Suppressor macrophage (primary cell): Measurements from ENCODE around the gene SPATA6.
"Not testable (repeated sequence)": the region's sequence is repeated elsewhere in the genome, so short reads cannot be mapped to it uniquely, and the experiment has no call there.

Experiments
- DNase-seq, 4 experiments: peaks; one replicate each; pipeline ENCODE4 v3.0.0-alpha.2; 2020 to 2022

SPATA6 gene

GRCh38 chr1:48462716-48463302, 9.2 kb downstream of the SPATA6 start:
- no peak for DNase-seq

- no peak for DNase-seq
Observed at GRCh38 chr1:48450505-48450904, 21.5 kb downstream of the SPATA6 start.

GRCh38 chr1:48448932-48449331, 23.1 kb downstream of the SPATA6 start:
- no peak for DNase-seq

GRCh38 chr1:48444186-48444585, 27.8 kb downstream of the SPATA6 start:
- not testable (repeated sequence) for DNase-seq

- DNase-seq: no peak
Observed at GRCh38 chr1:48442864-48443619, 29.0 kb downstream of the SPATA6 start.

GRCh38 chr1:48440786-48441185, 31.2 kb downstream of the SPATA6 start:
- not testable (repeated sequence) for DNase-seq

- DNase-seq: no peak
Observed at GRCh38 chr1:48439380-48439779, 32.6 kb downstream of the SPATA6 start.

GRCh38 chr1:48437379-48437778, 34.6 kb downstream of the SPATA6 start:
- not testable (repeated sequence) for DNase-seq

GRCh38 chr1:48435312-48436002, 36.5 kb downstream of the SPATA6 start:
- DNase-seq: not testable (repeated sequence)

GRCh38 chr1:48430832-48431231, 41.2 kb downstream of the SPATA6 start:
- no peak for DNase-seq

GRCh38 chr1:48422009-48422408, 50.0 kb downstream of the SPATA6 start:
- no peak for DNase-seq

- no peak for DNase-seq
Observed at GRCh38 chr1:48418742-48419141, 53.3 kb downstream of the SPATA6 start.

- DNase-seq: no peak
Observed at GRCh38 chr1:48415050-48415449, 57.0 kb downstream of the SPATA6 start.

- no peak for DNase-seq
Observed at GRCh38 chr1:48414264-48414663, 57.7 kb downstream of the SPATA6 start.

- no peak for DNase-seq
Observed at GRCh38 chr1:48405940-48406339, 66.1 kb downstream of the SPATA6 start.

GRCh38 chr1:48405400-48405799, 66.6 kb downstream of the SPATA6 start:
- no peak for DNase-seq

- no peak for DNase-seq
Observed at GRCh38 chr1:48402599-48402998, 69.4 kb downstream of the SPATA6 start.

GRCh38 chr1:48396208-48396607, 75.8 kb downstream of the SPATA6 start:
- no peak for DNase-seq

GRCh38 chr1:48391926-48392325, 80.1 kb downstream of the SPATA6 start:
- DNase-seq: no peak

GRCh38 chr1:48387409-48387808, 84.6 kb downstream of the SPATA6 start:
- DNase-seq: no peak

GRCh38 chr1:48374785-48375184, 97.2 kb downstream of the SPATA6 start:
- DNase-seq: no peak

- DNase-seq: peak; percentile 2 to 12 (median 6)
Observed at GRCh38 chr1:48371598-48371997, 100.4 kb downstream of the SPATA6 start.

- DNase-seq: no peak
Observed at GRCh38 chr1:48362901-48363300, 109.1 kb downstream of the SPATA6 start.

- DNase-seq: peak in 2 of 4 experiments; percentile 1 to 2
Observed at GRCh38 chr1:48356901-48357300, 115.1 kb downstream of the SPATA6 start.
